ENCODE data around the gene GSK3B. TPM values are rescaled to one million over a fixed set of nuclear protein-coding genes. Genes with fewer than 3 reads are reported as not detected.

Gene GSK3B
- total RNA-seq, 3 donors from 2014 or later (not counting 1 experiment from before 2014, with no cell fraction given), result 61.3 to 67.0 (median 62.7) TPM

GRCh38 chr3:119781330-119782198 lies 312.7 kb downstream of the GSK3B start, which contains the start of gene NR1I2:
Gene NR1I2 (plus strand): TSS chr3:119782101.
- Mint-ChIP-seq H3K27ac (no peak within 1 kb of the TSS), H3K4me3 (no peak within 1 kb of the TSS), H3K27me3 (ENCODE audit: low read depth in 2 of 2) (peaks cover 3 to 7% of the 10 kb centered on the region in 2 donors), H3K36me3 (no peaks in the 10 kb centered on the region), H3K9me3 (no peaks in the 10 kb centered on the region), H3K4me1 (no peaks in the 10 kb centered on the region)
- H3K4me3 ChIP-seq (ENCODE audit: low read length), result no peak within 1 kb of the TSS
- H3K27me3 ChIP-seq (ENCODE audit: control insufficient read depth, insufficient read depth, low read length), result no peaks in the 10 kb centered on the region
- ATAC-seq (no peak), DNase-seq (no peak)
- no peaks in the 10 kb centered on the region for H3K9me3 ChIP-seq (ENCODE audit: control insufficient read depth, insufficient read depth, low read length)
- intact Hi-C loops (cut with micrococcal nuclease), result no loop called here
- H3K27ac ChIP-seq (ENCODE audit: low read length), result no peak within 1 kb of the TSS
- no peaks in the 10 kb centered on the region for H3K36me3 ChIP-seq (ENCODE audit: control insufficient read depth, insufficient read depth, low read length)
- 92% methylated on average over 9 of the region's 10 CpGs for WGBS (ENCODE audit: insufficient coverage)
- no peak for TF ChIP-seq CTCF (IDR thresholded peaks at IDR 0.05)
- H3K4me1 ChIP-seq (ENCODE audit: control insufficient read depth, insufficient read depth, low read length), result no peaks in the 10 kb centered on the region

- Mint-ChIP-seq H3K4me1 (no peaks in the 10 kb centered on the region), H3K4me3 (no peak overlapping the region), H3K27ac (no peak overlapping the region), H3K36me3 (no peaks in the 10 kb centered on the region), H3K27me3 (ENCODE audit: low read depth in 2 of 2) (peaks cover 7% of the 10 kb centered on the region in 2 donors), H3K9me3 (peaks cover 4% of the 10 kb centered on the region in 2 donors)
- Histone ChIP-seq H3K27ac (ENCODE audit: low read length) (no peak overlapping the region), H3K4me3 (ENCODE audit: low read length) (no peak overlapping the region), H3K27me3 (ENCODE audit: control insufficient read depth, insufficient read depth, low read length) (no peaks in the 10 kb centered on the region), H3K4me1 (ENCODE audit: control insufficient read depth, insufficient read depth, low read length) (no peaks in the 10 kb centered on the region), H3K36me3 (ENCODE audit: control insufficient read depth, insufficient read depth, low read length) (no peaks in the 10 kb centered on the region), H3K9me3 (ENCODE audit: control insufficient read depth, insufficient read depth, low read length) (no peaks in the 10 kb centered on the region)
- ATAC-seq, result no peak
- DNase-seq, result no peak
- intact Hi-C loops (cut with micrococcal nuclease), result no loop called here
- no peak for TF ChIP-seq CTCF (IDR thresholded peaks at IDR 0.05)
- 86% methylated on average over 2 of the region's 2 CpGs for WGBS (ENCODE audit: insufficient coverage)
Observed at GRCh38 chr3:119779731-119780383, 314.4 kb downstream of the GSK3B start.

- 100% methylated on average over 1 of the region's 2 CpGs for WGBS (ENCODE audit: insufficient coverage)
- TF ChIP-seq CTCF (IDR thresholded peaks at IDR 0.05), result no peak
- Mint-ChIP-seq H3K4me3 (no peak overlapping the region), H3K27ac (no peak overlapping the region), H3K27me3 (ENCODE audit: low read depth in 2 of 2) (peaks cover 5 to 14% of the 10 kb centered on the region in 2 donors), H3K9me3 (peaks cover 4% of the 10 kb centered on the region in 2 donors), H3K36me3 (no peaks in the 10 kb centered on the region), H3K4me1 (no peaks in the 10 kb centered on the region)
- H3K9me3 ChIP-seq (ENCODE audit: control insufficient read depth, insufficient read depth, low read length), result no peaks in the 10 kb centered on the region
- DNase-seq (no peak), ATAC-seq (no peak)
- intact Hi-C loops (cut with micrococcal nuclease), result no loop called here
- no peak overlapping the region for H3K27ac ChIP-seq (ENCODE audit: low read length)
- no peaks in the 10 kb centered on the region for H3K4me1 ChIP-seq (ENCODE audit: control insufficient read depth, insufficient read depth, low read length)
- H3K4me3 ChIP-seq (ENCODE audit: low read length), result no peak overlapping the region
- H3K36me3 ChIP-seq (ENCODE audit: control insufficient read depth, insufficient read depth, low read length), result no peaks in the 10 kb centered on the region
- H3K27me3 ChIP-seq (ENCODE audit: control insufficient read depth, insufficient read depth, low read length), result no peaks in the 10 kb centered on the region
Observed at GRCh38 chr3:119778811-119779210, 315.4 kb downstream of the GSK3B start.
